Measurements from ENCODE around the gene TMEM30A. TPM values are rescaled to one million over a fixed set of nuclear protein-coding genes. Genes with fewer than 3 reads are reported as not detected.
A peak's percentile ranks its signal among the peaks of the same experiment; 100 is the strongest.

The TMEM30A gene
- polyA plus RNA-seq, 1 experiment: 75.0 TPM

DNA sequence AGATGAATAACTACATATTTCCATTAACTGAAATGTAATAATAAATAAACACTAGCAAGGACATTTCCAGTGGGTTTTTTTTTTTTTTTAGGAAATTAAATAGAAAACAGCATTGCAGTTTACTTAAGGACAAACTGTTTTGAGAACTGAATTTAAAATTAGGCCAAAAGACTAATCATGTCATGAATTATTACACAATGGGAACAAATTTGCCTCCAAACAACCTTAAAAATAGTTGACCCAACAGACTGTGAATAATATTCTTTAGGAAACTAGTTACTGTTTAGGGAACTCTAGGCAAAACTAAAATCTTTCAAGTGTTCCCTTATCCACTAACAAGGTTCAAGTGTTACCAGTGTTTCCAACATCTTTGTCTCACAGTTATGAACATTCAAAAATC, 62.3 kb downstream of the TMEM30A start:
- Histone ChIP-seq H3K4me3 (ENCODE audit: low read depth, low read length) (no peak overlapping the region), H3K27ac (ENCODE audit: low read depth, low read length) (no peak overlapping the region), H3K9me3 (ENCODE audit: control insufficient read depth, insufficient read depth, low read length) (no peaks in the 10 kb centered on the region), H3K27me3 (ENCODE audit: control insufficient read depth, insufficient read depth, low read length) (no peaks in the 10 kb centered on the region)
- POLR2A ChIA-PET: no interaction called here
- CTCF ChIA-PET: interaction anchor here (1.3 to 2.7 kb wide), 2 partner anchors 11 to 13 kb away, joined by 5 to 28 read pairs; no protein-coding TSS in a partner anchor
- TF ChIP-seq CTCF (IDR thresholded peaks at IDR 0.05; ENCODE audit: low read depth, low read length): no peak
- no peak for DNase-seq (ENCODE audit: low read depth, low spot score)

- ChIA-PET CTCF (interaction anchor here (0.9 to 3.2 kb wide), 3 partner anchors 10 to 306 kb away, joined by 3 to 28 read pairs (median 15); no protein-coding TSS in a partner anchor), POLR2A (no interaction called here)
- H3K27ac ChIP-seq (ENCODE audit: low read depth, low read length): no peak overlapping the region
- no peaks in the 10 kb centered on the region for H3K27me3 ChIP-seq (ENCODE audit: control insufficient read depth, insufficient read depth, low read length)
- no peak for DNase-seq (ENCODE audit: low read depth, low spot score)
- no peak overlapping the region for H3K4me3 ChIP-seq (ENCODE audit: low read depth, low read length)
- no peaks in the 10 kb centered on the region for H3K9me3 ChIP-seq (ENCODE audit: control insufficient read depth, insufficient read depth, low read length)
- no peak for TF ChIP-seq CTCF (IDR thresholded peaks at IDR 0.05; ENCODE audit: low read depth, low read length)
Observed at GRCh38 chr6:75221116-75221515, 63.5 kb downstream of the TMEM30A start.

GRCh38 chr6:75220357-75220756, 64.2 kb downstream of the TMEM30A start:
- Histone ChIP-seq H3K27ac (ENCODE audit: low read depth, low read length) (no peak overlapping the region), H3K9me3 (ENCODE audit: control insufficient read depth, insufficient read depth, low read length) (no peaks in the 10 kb centered on the region), H3K27me3 (ENCODE audit: control insufficient read depth, insufficient read depth, low read length) (no peaks in the 10 kb centered on the region), H3K4me3 (ENCODE audit: low read depth, low read length) (no peak overlapping the region)
- ChIA-PET POLR2A (no interaction called here), CTCF (interaction anchor here (0.6 to 3.2 kb wide), 5 partner anchors 9 to 1976 kb away, joined by 3 to 28 read pairs (median 4); no protein-coding TSS in a partner anchor)
- TF ChIP-seq CTCF (IDR thresholded peaks at IDR 0.05; ENCODE audit: low read depth, low read length): no peak
- no peak for DNase-seq (ENCODE audit: low read depth, low spot score)

DNA sequence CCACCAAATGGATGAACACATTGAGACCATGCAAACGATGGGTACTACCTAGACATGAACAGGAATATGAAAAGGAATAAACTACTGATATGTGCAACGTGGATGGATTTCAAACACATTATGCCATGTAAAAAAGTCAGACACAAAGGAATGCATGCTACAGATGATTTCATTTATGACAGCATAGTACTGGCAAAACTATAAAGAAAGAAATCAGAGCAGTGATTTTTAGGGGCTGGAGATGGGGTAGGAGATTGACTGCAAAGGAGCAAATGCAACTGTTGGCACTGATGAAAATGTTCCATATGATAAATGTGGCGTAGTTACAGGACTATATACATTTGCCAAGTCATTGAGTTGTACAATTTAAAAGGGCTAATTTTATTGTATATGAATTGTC, 65.3 kb downstream of the TMEM30A start:
- DNase-seq (ENCODE audit: low read depth, low spot score): no peak
- ChIA-PET CTCF (interaction anchor here (0.7 to 3.2 kb wide), 4 partner anchors 8 to 1609 kb away, joined by 3 to 28 read pairs (median 9); no protein-coding TSS in a partner anchor), POLR2A (no interaction called here)
- Histone ChIP-seq H3K9me3 (ENCODE audit: control insufficient read depth, insufficient read depth, low read length) (no peaks in the 10 kb centered on the region), H3K4me3 (ENCODE audit: low read depth, low read length) (no peak overlapping the region), H3K27ac (ENCODE audit: low read depth, low read length) (no peak overlapping the region), H3K27me3 (ENCODE audit: control insufficient read depth, insufficient read depth, low read length) (no peaks in the 10 kb centered on the region)
- no peak for TF ChIP-seq CTCF (IDR thresholded peaks at IDR 0.05; ENCODE audit: low read depth, low read length)

GRCh38 chr6:75217193-75217592, 67.4 kb downstream of the TMEM30A start:
- no peak overlapping the region for H3K4me3 ChIP-seq (ENCODE audit: low read depth, low read length)
- H3K27ac ChIP-seq (ENCODE audit: low read depth, low read length): peak overlapping the region; percentile 22
- TF ChIP-seq CTCF (IDR thresholded peaks at IDR 0.05; ENCODE audit: low read depth, low read length): no peak
- ChIA-PET POLR2A (no interaction called here), CTCF (interaction anchor here (0.5 to 1.2 kb wide), 2 partner anchors 8 to 1273 kb away, joined by 4 to 6 read pairs; no protein-coding TSS in a partner anchor)
- no peak for DNase-seq (ENCODE audit: low read depth, low spot score)
- no peaks in the 10 kb centered on the region for H3K9me3 ChIP-seq (ENCODE audit: control insufficient read depth, insufficient read depth, low read length)
- no peaks in the 10 kb centered on the region for H3K27me3 ChIP-seq (ENCODE audit: control insufficient read depth, insufficient read depth, low read length)
